Suppressor macrophage treated with lipopolysaccharide for 4 hours (primary cell): ENCODE measurements around the gene SHMT2.
"Not testable (repeated sequence)": the region's sequence is repeated elsewhere in the genome, so short reads cannot be mapped to it uniquely, and the experiment has no call there.

Source experiments
- DNase-seq: peaks from one replicate; pipeline ENCODE4 v3.0.0-alpha.2; 2020

Gene SHMT2

DNA sequence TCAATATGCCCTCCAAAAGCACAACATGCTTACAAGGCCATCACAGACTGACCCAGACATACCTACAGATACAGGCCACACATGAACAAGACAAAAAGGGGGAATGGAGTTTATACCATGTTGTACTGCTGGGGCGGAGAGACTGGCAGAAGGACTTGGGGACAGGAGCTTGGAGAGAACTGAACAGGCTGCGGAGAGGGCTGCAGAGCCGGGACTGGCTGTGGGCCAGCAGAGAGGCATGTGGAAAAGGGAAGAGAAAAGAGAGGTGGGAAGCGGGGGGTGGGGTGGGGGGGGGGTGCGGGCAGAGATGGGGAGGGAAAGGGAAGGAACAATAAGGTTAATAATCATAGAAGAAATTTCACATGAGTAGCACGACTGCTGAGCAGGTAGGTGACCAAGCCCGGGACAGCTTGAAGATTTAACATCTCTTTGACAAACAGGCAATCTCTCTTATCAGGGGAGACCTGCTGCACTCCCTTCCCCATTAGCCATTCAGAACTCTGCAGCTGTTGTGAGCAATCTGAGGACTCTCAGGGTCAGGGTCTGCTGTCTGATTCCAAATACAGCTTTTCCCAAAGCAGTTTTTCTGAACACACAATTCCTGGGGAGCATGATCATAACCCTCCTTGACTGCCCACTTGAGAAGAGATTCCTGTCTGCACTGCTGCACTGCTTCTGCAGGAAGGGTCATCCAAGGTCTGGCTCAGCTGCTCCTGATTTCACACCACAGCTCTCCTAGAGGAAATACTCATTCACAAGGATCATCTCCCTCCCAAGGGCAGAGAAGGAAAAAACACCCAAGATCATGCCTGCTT is 43.0 kb downstream of the SHMT2 start:
- no peak for DNase-seq

DNA sequence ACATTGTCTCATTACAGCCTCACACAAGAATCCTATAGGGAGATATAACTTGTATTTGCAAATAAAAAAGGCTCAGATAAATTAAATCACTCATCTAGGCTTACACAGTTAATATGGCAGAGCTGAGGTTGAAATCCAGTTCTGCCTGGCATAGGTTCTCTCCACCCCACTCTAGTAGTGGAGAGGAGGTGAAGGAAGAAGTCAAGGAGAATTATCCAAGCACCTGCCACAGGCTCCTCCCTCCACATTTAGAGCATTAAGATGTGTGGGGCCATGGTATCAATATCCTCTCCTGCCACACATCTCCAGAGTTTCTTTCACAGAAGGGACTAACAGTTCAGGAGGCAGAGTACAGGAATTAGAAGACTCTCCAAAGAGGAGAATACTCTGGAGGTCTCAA is 44.0 kb downstream of the SHMT2 start:
- DNase-seq = no peak

DNA sequence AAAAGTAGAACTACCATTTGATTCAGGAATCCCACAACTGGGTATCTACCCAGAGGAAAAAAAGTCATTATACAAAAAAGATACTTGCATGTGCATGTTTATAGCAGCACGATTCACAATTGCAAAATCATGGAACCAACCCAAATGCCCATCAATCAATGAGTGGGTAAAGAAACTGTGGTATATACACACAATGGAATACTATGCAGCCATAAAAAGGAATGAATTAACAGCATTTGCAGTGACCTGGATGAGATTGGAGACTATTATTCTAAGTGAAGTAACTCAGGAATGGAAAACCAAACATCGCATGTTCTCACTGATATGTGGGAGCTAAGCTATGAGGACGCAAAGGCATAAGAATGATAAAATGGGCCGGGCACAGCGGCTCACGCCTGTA is 46.7 kb downstream of the SHMT2 start:
- not testable (repeated sequence) for DNase-seq

DNA sequence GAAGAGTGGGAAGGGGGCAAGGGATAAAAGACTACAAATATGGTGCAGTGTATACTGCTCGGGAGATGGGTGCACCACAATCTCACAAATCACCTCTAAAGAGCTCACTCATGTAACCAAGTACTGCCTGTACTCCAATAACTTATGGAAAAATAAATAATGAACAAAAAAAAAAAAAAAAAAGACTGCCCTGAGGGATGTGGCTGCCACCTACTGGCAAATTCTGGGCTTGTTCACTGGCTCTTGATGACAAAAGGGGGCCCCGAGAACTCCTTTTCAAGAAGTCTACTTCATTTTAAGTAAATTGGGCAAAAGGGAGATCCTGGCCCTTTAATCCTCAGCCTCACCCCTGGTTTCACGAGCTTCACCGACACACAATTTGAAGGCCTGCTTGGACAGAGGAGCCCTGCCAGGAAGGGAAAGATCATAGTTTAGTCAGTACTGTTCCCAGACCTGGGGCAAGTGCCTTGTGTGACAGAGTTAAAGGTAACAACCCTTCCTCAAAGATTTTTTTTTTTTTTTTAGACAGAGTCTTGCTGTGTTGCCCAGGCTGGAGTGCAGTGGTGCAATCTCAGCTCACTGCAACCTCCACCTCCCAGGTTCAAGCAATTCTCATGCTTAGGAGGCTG is 47.5 kb downstream of the SHMT2 start:
- DNase-seq = peak; percentile 26

DNA sequence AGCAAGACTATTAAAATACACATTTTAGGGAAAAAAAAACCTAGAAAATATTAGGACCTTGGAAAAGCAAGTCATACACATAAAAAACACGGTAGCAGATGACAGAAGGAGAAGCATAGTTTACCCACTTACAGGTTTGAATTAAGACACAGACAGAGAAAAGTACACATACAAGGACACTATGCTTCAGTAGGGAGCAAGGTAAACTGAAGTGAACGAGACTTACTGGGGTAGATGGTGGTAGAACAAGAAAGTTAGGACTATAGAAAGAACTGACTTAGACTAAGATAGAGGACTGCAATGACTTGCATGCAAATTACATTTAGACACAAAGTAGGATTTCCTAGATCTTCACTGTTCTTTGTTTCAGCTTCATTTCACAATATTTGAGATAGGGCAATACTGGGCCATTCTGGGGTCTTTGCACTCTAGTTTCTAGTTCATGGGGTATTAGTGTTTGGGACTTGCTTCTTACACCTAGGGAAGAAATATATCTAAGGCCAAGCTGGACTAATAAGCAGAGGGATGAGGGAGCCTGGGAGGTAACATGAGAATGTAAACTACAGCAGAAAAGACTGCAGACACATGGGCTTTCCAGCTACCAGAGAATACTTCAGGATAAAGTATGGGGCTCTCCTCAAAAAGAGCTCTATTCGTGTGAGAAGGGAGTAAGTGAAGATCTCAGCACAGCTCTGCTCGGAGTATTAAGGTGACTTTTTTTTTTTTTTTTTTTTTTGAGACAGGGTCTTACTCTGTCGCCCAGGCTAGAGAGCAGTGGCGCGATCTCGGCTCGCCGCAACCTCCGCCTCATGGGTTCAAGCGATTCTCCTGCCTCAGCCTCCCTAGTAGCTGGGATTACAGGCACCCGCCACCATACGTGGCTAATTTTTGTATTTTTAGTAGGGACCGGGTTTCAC is 49.2 kb downstream of the SHMT2 start:
- DNase-seq = no peak

DNA sequence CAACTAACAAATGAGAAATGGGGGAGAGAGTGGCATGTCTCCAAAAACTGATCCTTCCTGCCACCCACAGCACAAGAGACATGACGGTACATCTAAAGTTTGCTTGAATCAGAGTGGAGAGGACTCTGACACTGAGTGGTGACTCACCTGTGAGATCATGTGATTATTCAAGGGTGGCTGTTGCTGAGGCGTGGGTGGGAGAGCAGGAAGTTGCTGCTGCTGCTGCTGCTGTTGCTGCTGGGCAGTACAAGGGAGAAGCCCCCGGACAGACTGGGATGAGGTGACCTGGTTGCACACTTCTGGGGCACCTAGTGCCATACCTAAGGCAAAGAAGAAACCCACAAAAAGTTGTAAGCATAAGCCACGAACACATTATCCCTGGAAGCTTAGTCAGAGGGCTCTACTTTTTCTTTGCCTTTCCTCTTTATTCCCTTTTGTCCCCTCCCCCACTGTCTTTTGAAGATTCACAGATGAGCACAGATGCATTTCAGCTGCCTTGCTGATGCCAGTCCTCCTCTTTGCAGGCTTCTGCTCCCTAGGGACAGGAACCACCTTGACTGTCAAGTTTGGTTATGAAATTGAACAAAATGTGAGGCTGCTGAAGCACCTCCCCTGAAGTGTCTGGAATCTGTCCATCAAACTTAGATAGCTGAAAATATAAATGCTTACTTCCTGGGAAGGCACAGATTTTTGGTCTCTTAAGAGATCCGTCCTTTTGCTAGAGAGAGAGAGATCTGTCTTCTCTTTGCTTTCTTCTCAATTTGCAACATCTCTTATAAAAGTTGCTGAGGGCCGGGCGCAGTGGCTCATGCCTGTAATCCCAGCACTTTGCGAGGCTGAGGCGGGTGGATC is 50.9 kb downstream of the SHMT2 start:
- DNase-seq = peak; percentile 92

DNA sequence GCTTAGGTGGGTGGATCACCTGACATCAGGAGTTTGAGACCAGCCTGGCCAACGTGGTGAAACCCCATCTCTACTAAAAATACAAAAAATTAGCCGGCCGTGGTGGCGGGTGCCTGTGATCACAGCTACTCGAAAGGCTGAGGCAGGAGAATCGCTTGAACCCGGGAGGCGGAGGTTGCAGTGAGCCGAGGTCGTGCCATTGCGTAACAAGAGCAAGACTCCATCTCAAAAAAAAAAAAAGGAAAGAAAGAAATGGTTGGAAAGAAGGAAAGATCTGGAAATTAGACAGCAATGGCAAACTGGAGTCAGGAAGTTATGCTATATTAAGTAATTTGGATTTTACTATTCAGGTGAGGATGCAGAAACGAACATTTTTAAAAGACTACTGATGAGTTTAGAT is 52.6 kb downstream of the SHMT2 start:
- DNase-seq = not testable (repeated sequence)
